Activated CD8-positive, alpha-beta memory T cell treated with anti-CD3 and anti-CD28 coated beads, Interleukin-2, amount 50 U/mL, for 48 hours (primary cell): Measurements from ENCODE around the gene ENTPD8.
"Not testable (repeated sequence)": the region's sequence is repeated elsewhere in the genome, so short reads cannot be mapped to it uniquely, and the experiment has no call there.

Experiments used
- DNase-seq: peaks from one replicate; pipeline ENCODE4 v3.0.0-alpha.2; 2020

ENTPD8 gene

GRCh38 chr9:137457406-137458193 lies 16.4 kb upstream of the ENTPD8 start:
- no peak for DNase-seq

- no peak for DNase-seq
These were observed 15.8 kb upstream of the ENTPD8 start for GRCh38 chr9:137456864-137457405.

- DNase-seq, result no peak
These were observed 15.1 kb upstream of the ENTPD8 start for GRCh38 chr9:137456061-137456863.

GRCh38 chr9:137455359-137455991 lies 14.3 kb upstream of the ENTPD8 start:
- DNase-seq, result no peak

GRCh38 chr9:137454597-137455358 lies 13.6 kb upstream of the ENTPD8 start:
- no peak for DNase-seq

- peak; percentile 74 for DNase-seq
These were observed 13.0 kb upstream of the ENTPD8 start for GRCh38 chr9:137454145-137454596.

- peak; percentile 83 for DNase-seq
These were observed 12.5 kb upstream of the ENTPD8 start for GRCh38 chr9:137453643-137454081.

- DNase-seq, result no peak
These were observed 11.8 kb upstream of the ENTPD8 start for GRCh38 chr9:137452761-137453642.

- DNase-seq, result no peak
These were observed 11.0 kb upstream of the ENTPD8 start for GRCh38 chr9:137452006-137452760.

GRCh38 chr9:137451264-137452005 lies 10.3 kb upstream of the ENTPD8 start:
- DNase-seq, result not testable (repeated sequence)

GRCh38 chr9:137450539-137451222 lies 9.5 kb upstream of the ENTPD8 start:
- DNase-seq, result not testable (repeated sequence)

GRCh38 chr9:137449931-137450538 lies 8.9 kb upstream of the ENTPD8 start:
- no peak for DNase-seq

- DNase-seq, result no peak
These were observed 8.1 kb upstream of the ENTPD8 start for GRCh38 chr9:137449081-137449844.

- no peak for DNase-seq
These were observed 7.4 kb upstream of the ENTPD8 start for GRCh38 chr9:137448602-137448962.

- DNase-seq, result no peak
These were observed 6.8 kb upstream of the ENTPD8 start for GRCh38 chr9:137447722-137448601.

- DNase-seq, result no peak
These were observed 5.8 kb upstream of the ENTPD8 start for GRCh38 chr9:137446851-137447471.
